HG03354 (cell line): ENCODE data around the gene NAA40.

ENCODE experiments used
- ATAC-seq: cut with Tn5 transposase; IDR thresholded peaks from one replicate; pipeline ENCODE4 v1.9.1; 2021; ENCODE audit warnings: mild to moderate bottlenecking; ENCODE audit not compliant: unreplicated experiment, poor library complexity, severe bottlenecking

The NAA40 gene

GRCh38 chr11:63938479-63939396 lies at the start of gene NAA40:
Gene NAA40 (plus strand): TSS chr11:63939002. CDS start chr11:63939097, 95 bp downstream.
- ATAC-seq, result peak; percentile 91

GRCh38 chr11:63889344-63889743 lies 49.5 kb upstream of the NAA40 start:
- ATAC-seq, result no peak

GRCh38 chr11:63890368-63890767 lies 48.4 kb upstream of the NAA40 start:
- ATAC-seq, result no peak

GRCh38 chr11:63892228-63892627 lies 46.6 kb upstream of the NAA40 start:
- no peak for ATAC-seq

- ATAC-seq, result no peak
These were observed 45.4 kb upstream of the NAA40 start for GRCh38 chr11:63893355-63893754.

- no peak for ATAC-seq
These were observed 42.7 kb upstream of the NAA40 start for GRCh38 chr11:63896071-63896470.

- no peak for ATAC-seq
These were observed 41.2 kb upstream of the NAA40 start for GRCh38 chr11:63897459-63898146.

GRCh38 chr11:63901660-63902059 lies 37.1 kb upstream of the NAA40 start:
- ATAC-seq, result no peak

GRCh38 chr11:63903884-63904283 lies 34.9 kb upstream of the NAA40 start:
- no peak for ATAC-seq

GRCh38 chr11:63904743-63905142 lies 34.1 kb upstream of the NAA40 start:
- no peak for ATAC-seq

GRCh38 chr11:63905179-63905578 lies 33.6 kb upstream of the NAA40 start:
- ATAC-seq, result no peak

- no peak for ATAC-seq
These were observed 32.7 kb upstream of the NAA40 start for GRCh38 chr11:63906087-63906486.

GRCh38 chr11:63906585-63906984 lies 32.2 kb upstream of the NAA40 start:
- no peak for ATAC-seq

- ATAC-seq, result no peak
These were observed 31.7 kb upstream of the NAA40 start for GRCh38 chr11:63907063-63907462.

- ATAC-seq, result no peak
These were observed 30.8 kb upstream of the NAA40 start for GRCh38 chr11:63907808-63908530.

GRCh38 chr11:63908631-63909401 lies 30.0 kb upstream of the NAA40 start:
- ATAC-seq, result no peak

GRCh38 chr11:63909591-63910506 lies 29.0 kb upstream of the NAA40 start:
- ATAC-seq, result no peak

- no peak for ATAC-seq
These were observed 28.1 kb upstream of the NAA40 start for GRCh38 chr11:63910675-63911074.

GRCh38 chr11:63911440-63911839 lies 27.4 kb upstream of the NAA40 start:
- ATAC-seq, result no peak
